GM12878 (cell line): ENCODE data around the gene PRKACG. TPM values are rescaled to one million over a fixed set of nuclear protein-coding genes. Genes with fewer than 3 reads are reported as not detected.

Source experiments
- BCL11A ChIP-seq: IDR thresholded peaks from 2 replicates; pipeline ENCODE4 v1.6.1; 2011; ENCODE audit warnings: low read depth, low read length
- BMI1 ChIP-seq: fragments of 450-650 bp; IDR thresholded peaks from 2 replicates; pipeline ENCODE4 v1.6.1; 2016; ENCODE audit warnings: mild to moderate bottlenecking, moderate library complexity, borderline replicate concordance
- BRCA1 ChIP-seq: IDR thresholded peaks from 2 replicates; pipeline ENCODE4 v1.6.1; 2011; ENCODE audit warnings: low read depth, low read length, improper control_type of control experiment
- CUX1 ChIP-seq: IDR thresholded peaks from 2 replicates; pipeline ENCODE4 v1.6.1; 2012; ENCODE audit warnings: improper control_type of control experiment, low read depth, low read length; ENCODE audit not compliant: insufficient replicate concordance
- EED ChIP-seq: sonication (generic); IDR thresholded peaks from 2 replicates; pipeline ENCODE4 v1.6.1; 2016; ENCODE audit warnings: antibody characterized with exemption, low read depth
- IRF3 ChIP-seq: fragments of 450-650 bp; IDR thresholded peaks from 2 replicates; pipeline ENCODE4 v1.6.1; 2014; ENCODE audit warnings: mild to moderate bottlenecking
- KAT2A ChIP-seq: conservative IDR thresholded peaks from 2 replicates; pipeline ENCODE4 v1.6.1; 2011; ENCODE audit warnings: low read depth, low read length; ENCODE audit not compliant: control insufficient read depth
- MEF2B ChIP-seq: fragments of 450-650 bp; IDR thresholded peaks from 2 replicates; pipeline ENCODE4 v1.6.1; 2018; ENCODE audit warnings: mild to moderate bottlenecking, moderate library complexity; ENCODE audit not compliant: partially characterized antibody, poor library complexity, severe bottlenecking
- MLLT1 ChIP-seq: fragments of 450-650 bp; IDR thresholded peaks from 2 replicates; pipeline ENCODE4 v1.6.1; 2016; ENCODE audit warnings: mild to moderate bottlenecking
- MYB ChIP-seq: fragments of 150-350 bp; IDR thresholded peaks from 2 replicates; pipeline ENCODE4 v1.6.1; 2014; ENCODE audit warnings: mild to moderate bottlenecking, low read depth, low read length, borderline replicate concordance
- NRF1 ChIP-seq: conservative IDR thresholded peaks from 2 replicates; pipeline ENCODE4 v1.6.1; 2011; ENCODE audit warnings: mild to moderate bottlenecking, low read depth, low read length, improper control_type of control experiment
- PAX5 ChIP-seq: IDR thresholded peaks from 2 replicates; pipeline ENCODE4 v1.6.1; 2011; ENCODE audit warnings: low read depth, low read length, borderline replicate concordance
- SREBF2 ChIP-seq: IDR thresholded peaks from 2 replicates; pipeline ENCODE4 v1.6.1; 2012; ENCODE audit warnings: mild to moderate bottlenecking, low read length
- TARDBP ChIP-seq: IDR thresholded peaks from 2 replicates; pipeline ENCODE4 v1.6.1; 2016; ENCODE audit warnings: borderline replicate concordance
- USF1 ChIP-seq: IDR thresholded peaks from 2 replicates; pipeline ENCODE4 v1.6.1; 2011; ENCODE audit warnings: borderline replicate concordance, low read depth, mild to moderate bottlenecking, moderate library complexity, mixed read lengths, low read length; ENCODE audit not compliant: insufficient read depth; ENCODE audit errors: extremely low read length
- ZBED1 ChIP-seq: IDR thresholded peaks from 2 replicates; pipeline ENCODE4 v1.6.1; 2016; ENCODE audit warnings: borderline replicate concordance
- ZSCAN29 ChIP-seq: fragments of 450-650 bp; IDR thresholded peaks from 2 replicates; pipeline ENCODE4 v1.6.1; 2017; ENCODE audit warnings: mild to moderate bottlenecking, moderate library complexity
- polyA plus RNA-seq, 11 experiments: library from polyadenylated mRNA; depleted of rRNA in 4 of 11; unstranded in 6 of 11; stranded (reverse) in 5 of 11; fragments of >200 nt; fragmentation: Nextera tagmentation in 4 of 11; fragmentation: Illumina TruSeq in 1 of 11; extraction: Ambion mirVana in 4 of 11; extraction: Trizol in 1 of 11; gene quantifications; 1 replicate in 1 of 11; 2 replicates in 10 of 11; pipeline versions ENCODE4 v1.2.1 to v1.2.3, GENCODE V29; 2011 to 2016; ENCODE audit warnings: inconsistent platforms in 2 of 11, missing spikeins in 2 of 11, low read depth in 1 of 11
- total RNA-seq, 4 experiments: library from RNA; depleted of rRNA in 3 of 4; stranded (reverse); fragments of >200 nt in 3 of 4; fragmentation: Illumina TruSeq in 1 of 4; extraction: Trizol in 1 of 4; gene quantifications; 2 replicates each; pipeline versions ENCODE4 v1.2.1 to v1.2.3, GENCODE V29; 2013 to 2021
- TF ChIP-seq, protein P1 (sequence below): IDR thresholded peaks from 2 replicates; pipeline ENCODE4 v1.6.1; 2011; ENCODE audit warnings: low read depth, low read length, improper control_type of control experiment, borderline replicate concordance

PRKACG gene
- total and polyA plus RNA-seq, 10 of the 15 experiments (the other 5 are each of a cell fraction or from before 2014, with no cell fraction given) = not detected

- TF ChIP-seq IRF3 (no peak), TARDBP (no peak), BMI1 (no peak), CUX1 (no peak), BCL11A (no peak), EED (no peak), USF1 (no peak), ZBED1 (no peak), BRCA1 (no peak), MLLT1 (no peak), NRF1 (peak; percentile 56), ZSCAN29 (peak; percentile 68), SREBF2 (no peak), KAT2A (no peak), MEF2B (peak; percentile 26), PAX5 (0 out of 2 replicates have a peak, but pooled peaks have one; percentile 33), MYB (no peak)
- TF ChIP-seq, protein P1, sequence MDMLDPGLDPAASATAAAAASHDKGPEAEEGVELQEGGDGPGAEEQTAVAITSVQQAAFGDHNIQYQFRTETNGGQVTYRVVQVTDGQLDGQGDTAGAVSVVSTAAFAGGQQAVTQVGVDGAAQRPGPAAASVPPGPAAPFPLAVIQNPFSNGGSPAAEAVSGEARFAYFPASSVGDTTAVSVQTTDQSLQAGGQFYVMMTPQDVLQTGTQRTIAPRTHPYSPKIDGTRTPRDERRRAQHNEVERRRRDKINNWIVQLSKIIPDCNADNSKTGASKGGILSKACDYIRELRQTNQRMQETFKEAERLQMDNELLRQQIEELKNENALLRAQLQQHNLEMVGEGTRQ = no peak
These were observed 21.8 kb upstream of the PRKACG start, which contains the start of gene FXN (continued) for GRCh38 chr9:69035438-69036308.
